Adrenal gland (tissue), 5 donors: ENCODE measurements around the gene ANTXRL.

Source experiments
- POLR2A ChIP-seq, 2 donors: fragments of 450-650 bp; IDR thresholded peaks; one replicate each; pipeline ENCODE4 v1.6.1; 2017; ENCODE audit warnings: antibody characterized with exemption in 2 of 2, mild to moderate bottlenecking in 2 of 2, moderate library complexity in 1 of 2
- TF ChIP-seq, protein P1 (sequence below), 6 experiments: fragments of 450-650 bp in 4 of 6; fragments of 200-600 bp in 2 of 6; sonication (generic) in 1 of 6; IDR thresholded peaks; 1 replicate in 5 of 6; 2 replicates in 1 of 6; pipeline versions ENCODE4 v1.5.1 to v1.8.0; 2016 to 2021; ENCODE audit warnings: antibody characterized with exemption in 6 of 6, mild to moderate bottlenecking in 2 of 6, moderate library complexity in 1 of 6
- donor health status: DM: no; HTN: no; CAD: no.

DNA sequence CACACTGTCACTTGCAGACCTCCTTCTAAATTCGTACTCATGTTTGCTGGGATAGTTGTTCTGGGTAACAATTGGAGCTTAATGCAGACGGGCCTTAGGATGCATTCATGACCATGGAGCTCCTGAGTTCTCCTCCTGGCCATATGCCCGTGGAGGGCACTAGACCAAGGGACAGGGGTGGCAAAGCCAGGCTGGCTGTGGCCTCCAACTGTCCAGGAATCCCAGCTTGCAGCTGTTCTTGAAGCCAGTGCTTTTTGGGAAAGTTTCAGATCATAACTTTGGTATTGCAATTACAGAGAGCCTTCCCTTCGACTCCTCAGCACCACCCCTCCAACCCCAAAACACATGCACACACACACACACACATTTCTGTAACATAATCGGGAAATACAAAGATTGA, 30.6 kb downstream of the ANTXRL start:
- TF ChIP-seq, protein P1, sequence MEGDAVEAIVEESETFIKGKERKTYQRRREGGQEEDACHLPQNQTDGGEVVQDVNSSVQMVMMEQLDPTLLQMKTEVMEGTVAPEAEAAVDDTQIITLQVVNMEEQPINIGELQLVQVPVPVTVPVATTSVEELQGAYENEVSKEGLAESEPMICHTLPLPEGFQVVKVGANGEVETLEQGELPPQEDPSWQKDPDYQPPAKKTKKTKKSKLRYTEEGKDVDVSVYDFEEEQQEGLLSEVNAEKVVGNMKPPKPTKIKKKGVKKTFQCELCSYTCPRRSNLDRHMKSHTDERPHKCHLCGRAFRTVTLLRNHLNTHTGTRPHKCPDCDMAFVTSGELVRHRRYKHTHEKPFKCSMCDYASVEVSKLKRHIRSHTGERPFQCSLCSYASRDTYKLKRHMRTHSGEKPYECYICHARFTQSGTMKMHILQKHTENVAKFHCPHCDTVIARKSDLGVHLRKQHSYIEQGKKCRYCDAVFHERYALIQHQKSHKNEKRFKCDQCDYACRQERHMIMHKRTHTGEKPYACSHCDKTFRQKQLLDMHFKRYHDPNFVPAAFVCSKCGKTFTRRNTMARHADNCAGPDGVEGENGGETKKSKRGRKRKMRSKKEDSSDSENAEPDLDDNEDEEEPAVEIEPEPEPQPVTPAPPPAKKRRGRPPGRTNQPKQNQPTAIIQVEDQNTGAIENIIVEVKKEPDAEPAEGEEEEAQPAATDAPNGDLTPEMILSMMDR (IDR thresholded peaks at IDR 0.05) = no peak
- TF ChIP-seq POLR2A (IDR thresholded peaks at IDR 0.05) = no peak
